Measurements from ENCODE around the gene SLFN12L. TPM values are rescaled to one million over a fixed set of nuclear protein-coding genes. Genes with fewer than 3 reads are reported as not detected.
"Not testable (repeated sequence)": the region's sequence is repeated elsewhere in the genome, so short reads cannot be mapped to it uniquely, and the experiment has no call there.

SLFN12L gene
- polyA plus RNA-seq, 1 donor (not counting 4 experiments of a cell fraction or from before 2014, with no cell fraction given), result 0.09 TPM

GRCh38 chr17:35514564-35514963 is 22.9 kb downstream of the SLFN12L start:
- no peak for DNase-seq (ENCODE audit: low read depth, low spot score)
- Histone ChIP-seq H3K4me3 (ENCODE audit: control insufficient read depth in 2 of 3, extremely low read depth in 1 of 3, insufficient read depth in 2 of 3, low read depth in 1 of 3, low read length in 3 of 3) (no peak overlapping the region), H3K36me3 (ENCODE audit: control insufficient read depth in 2 of 2, extremely low read depth in 1 of 2, insufficient read depth in 2 of 2, low read length in 2 of 2) (no peaks in the 10 kb centered on the region), H4K20me1 (ENCODE audit: control insufficient read depth, extremely low read depth, insufficient read depth, low read length) (no peaks in the 10 kb centered on the region), H3K27me3 (ENCODE audit: control insufficient read depth, extremely low read depth, insufficient read depth, low read length) (peaks cover 22% of the 10 kb centered on the region), H3K9ac (ENCODE audit: control insufficient read depth, extremely low read depth, insufficient read depth, low read length) (no peak overlapping the region), H3K9me1 (ENCODE audit: control insufficient read depth, extremely low read depth, insufficient read depth, low read length) (no peaks in the 10 kb centered on the region), H3K4me2 (ENCODE audit: control insufficient read depth, extremely low read depth, insufficient read depth, low read depth, low read length) (no peak overlapping the region), H3K4me1 (ENCODE audit: control insufficient read depth, extremely low read depth, insufficient read depth, low read length) (peaks cover 4% of the 10 kb centered on the region), H3K9me3 (ENCODE audit: control insufficient read depth, low read depth, low read length) (no peaks in the 10 kb centered on the region), H3K79me2 (ENCODE audit: control insufficient read depth, insufficient read depth, low read length) (no peaks in the 10 kb centered on the region), H3K27ac (ENCODE audit: control insufficient read depth, insufficient read depth, low read length) (no peak overlapping the region), H2AFZ (ENCODE audit: control insufficient read depth, low read length) (no peak overlapping the region)
- TF ChIP-seq EZH2 (IDR thresholded peaks at IDR 0.05; ENCODE audit: low read length), result no peak
- TF ChIP-seq, protein P1, sequence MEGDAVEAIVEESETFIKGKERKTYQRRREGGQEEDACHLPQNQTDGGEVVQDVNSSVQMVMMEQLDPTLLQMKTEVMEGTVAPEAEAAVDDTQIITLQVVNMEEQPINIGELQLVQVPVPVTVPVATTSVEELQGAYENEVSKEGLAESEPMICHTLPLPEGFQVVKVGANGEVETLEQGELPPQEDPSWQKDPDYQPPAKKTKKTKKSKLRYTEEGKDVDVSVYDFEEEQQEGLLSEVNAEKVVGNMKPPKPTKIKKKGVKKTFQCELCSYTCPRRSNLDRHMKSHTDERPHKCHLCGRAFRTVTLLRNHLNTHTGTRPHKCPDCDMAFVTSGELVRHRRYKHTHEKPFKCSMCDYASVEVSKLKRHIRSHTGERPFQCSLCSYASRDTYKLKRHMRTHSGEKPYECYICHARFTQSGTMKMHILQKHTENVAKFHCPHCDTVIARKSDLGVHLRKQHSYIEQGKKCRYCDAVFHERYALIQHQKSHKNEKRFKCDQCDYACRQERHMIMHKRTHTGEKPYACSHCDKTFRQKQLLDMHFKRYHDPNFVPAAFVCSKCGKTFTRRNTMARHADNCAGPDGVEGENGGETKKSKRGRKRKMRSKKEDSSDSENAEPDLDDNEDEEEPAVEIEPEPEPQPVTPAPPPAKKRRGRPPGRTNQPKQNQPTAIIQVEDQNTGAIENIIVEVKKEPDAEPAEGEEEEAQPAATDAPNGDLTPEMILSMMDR (optimal IDR thresholded peaks at IDR 0.05 in 1 of 3, IDR thresholded peaks at IDR 0.05 in 1 of 3, conservative IDR thresholded peaks at IDR 0.05 in 1 of 3; ENCODE audit: extremely low read depth in 1 of 3, insufficient read depth in 2 of 3, low read length in 3 of 3), result no peak
- no peak for FAIRE-seq
- dilution Hi-C loops (cut with MboI; ENCODE audit: extremely low pct_ligation_motif_present, low sequenced_read_pairs), result no loop called here

DNA sequence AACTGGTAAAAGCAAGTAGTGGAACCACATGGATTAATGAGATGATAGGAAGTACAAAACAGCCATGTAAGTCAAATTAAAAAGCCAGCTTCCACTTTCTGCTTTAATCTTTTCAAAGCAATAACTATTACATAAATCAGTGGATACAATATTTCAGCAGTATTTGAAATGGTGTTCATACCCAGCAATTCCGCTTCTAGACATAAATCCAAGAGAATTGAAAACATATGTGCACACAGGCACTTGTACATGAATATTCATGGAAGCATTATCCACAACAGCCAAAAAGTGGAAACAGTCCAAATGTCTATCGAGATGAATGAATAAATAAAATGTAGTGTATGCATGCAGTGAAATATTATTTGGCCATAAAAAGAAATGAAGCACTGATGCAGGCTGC is 27.4 kb downstream of the SLFN12L start:
- no peak overlapping the region for H2AFZ ChIP-seq (ENCODE audit: control insufficient read depth, low read length)

DNA sequence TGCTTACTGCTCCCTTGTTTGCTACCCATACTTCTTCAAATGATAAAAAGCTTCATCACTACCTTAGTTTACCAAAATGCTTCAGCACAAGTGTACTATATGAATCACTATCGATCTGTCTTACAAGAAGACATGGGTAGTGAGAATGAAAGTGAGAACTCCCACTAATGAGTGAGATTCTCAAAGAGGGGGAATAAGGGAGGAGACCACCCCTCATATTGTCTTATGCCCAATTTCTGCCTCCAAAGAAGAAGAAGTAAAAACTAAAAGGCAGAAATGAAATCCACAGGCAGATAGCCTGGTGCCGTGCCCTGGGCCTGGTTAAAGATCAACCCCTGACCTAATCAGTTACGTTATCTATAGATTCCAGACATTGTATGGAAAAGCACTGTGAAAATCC is 29.8 kb downstream of the SLFN12L start:
- H3K4me2 ChIP-seq (ENCODE audit: control insufficient read depth, extremely low read depth, insufficient read depth, low read depth, low read length); H2AFZ ChIP-seq (ENCODE audit: control insufficient read depth, low read length); H3K27me3 ChIP-seq (ENCODE audit: control insufficient read depth, extremely low read depth, insufficient read depth, low read length); dilution Hi-C loops (cut with MboI; ENCODE audit: extremely low pct_ligation_motif_present, low sequenced_read_pairs); H3K27ac ChIP-seq (ENCODE audit: control insufficient read depth, insufficient read depth, low read length); DNase-seq (ENCODE audit: low read depth, low spot score); H3K4me3 ChIP-seq (ENCODE audit: control insufficient read depth in 2 of 3, extremely low read depth in 1 of 3, insufficient read depth in 2 of 3, low read depth in 1 of 3, low read length in 3 of 3); H3K9me3 ChIP-seq (ENCODE audit: control insufficient read depth, low read depth, low read length); H4K20me1 ChIP-seq (ENCODE audit: control insufficient read depth, extremely low read depth, insufficient read depth, low read length); FAIRE-seq; H3K79me2 ChIP-seq (ENCODE audit: control insufficient read depth, insufficient read depth, low read length); H3K9me1 ChIP-seq (ENCODE audit: control insufficient read depth, extremely low read depth, insufficient read depth, low read length); H3K9ac ChIP-seq (ENCODE audit: control insufficient read depth, extremely low read depth, insufficient read depth, low read length); H3K36me3 ChIP-seq (ENCODE audit: control insufficient read depth in 2 of 2, extremely low read depth in 1 of 2, insufficient read depth in 2 of 2, low read length in 2 of 2); H3K4me1 ChIP-seq (ENCODE audit: control insufficient read depth, extremely low read depth, insufficient read depth, low read length): not testable (repeated sequence)

More for the DNA sequence above, 27.4 kb downstream of the SLFN12L start:
- Histone ChIP-seq H3K9ac (ENCODE audit: control insufficient read depth, extremely low read depth, insufficient read depth, low read length) (no peak overlapping the region), H3K9me3 (ENCODE audit: control insufficient read depth, low read depth, low read length) (no peaks in the 10 kb centered on the region), H3K4me1 (ENCODE audit: control insufficient read depth, extremely low read depth, insufficient read depth, low read length) (no peaks in the 10 kb centered on the region), H3K27ac (ENCODE audit: control insufficient read depth, insufficient read depth, low read length) (no peak overlapping the region), H3K36me3 (ENCODE audit: control insufficient read depth in 2 of 2, extremely low read depth in 1 of 2, insufficient read depth in 2 of 2, low read length in 2 of 2) (no peaks in the 10 kb centered on the region), H3K79me2 (ENCODE audit: control insufficient read depth, insufficient read depth, low read length) (no peaks in the 10 kb centered on the region), H3K4me3 (ENCODE audit: control insufficient read depth in 2 of 3, extremely low read depth in 1 of 3, insufficient read depth in 2 of 3, low read depth in 1 of 3, low read length in 3 of 3) (no peak overlapping the region), H3K4me2 (ENCODE audit: control insufficient read depth, extremely low read depth, insufficient read depth, low read depth, low read length) (no peak overlapping the region), H3K9me1 (ENCODE audit: control insufficient read depth, extremely low read depth, insufficient read depth, low read length) (no peaks in the 10 kb centered on the region), H4K20me1 (ENCODE audit: control insufficient read depth, extremely low read depth, insufficient read depth, low read length) (no peaks in the 10 kb centered on the region), H3K27me3 (ENCODE audit: control insufficient read depth, extremely low read depth, insufficient read depth, low read length) (peaks cover 12% of the 10 kb centered on the region)
- TF ChIP-seq EZH2 (IDR thresholded peaks at IDR 0.05; ENCODE audit: low read length), result no peak
- TF ChIP-seq, protein P1 (optimal IDR thresholded peaks at IDR 0.05 in 1 of 3, IDR thresholded peaks at IDR 0.05 in 1 of 3, conservative IDR thresholded peaks at IDR 0.05 in 1 of 3; ENCODE audit: extremely low read depth in 1 of 3, insufficient read depth in 2 of 3, low read length in 3 of 3), result no peak
- dilution Hi-C loops (cut with MboI; ENCODE audit: extremely low pct_ligation_motif_present, low sequenced_read_pairs), result no loop called here
- FAIRE-seq (no peak), DNase-seq (ENCODE audit: low read depth, low spot score) (no peak)

Data from keratinocyte (primary cell).